Stimulated activated CD4-positive, alpha-beta T cell treated with anti-CD3 and anti-CD28 coated beads, Interleukin-4, amount 100 ng/mL, for 48 hours (primary cell): Measurements from ENCODE around the gene SUGT1.
"Not testable (repeated sequence)": the region's sequence is repeated elsewhere in the genome, so short reads cannot be mapped to it uniquely, and the experiment has no call there.

Source experiments
- DNase-seq, 2 donors: peaks; one replicate each; pipeline ENCODE4 v3.0.0-alpha.2; 2020; ENCODE audit warnings: low read depth in 2 of 2

SUGT1 gene

DNA sequence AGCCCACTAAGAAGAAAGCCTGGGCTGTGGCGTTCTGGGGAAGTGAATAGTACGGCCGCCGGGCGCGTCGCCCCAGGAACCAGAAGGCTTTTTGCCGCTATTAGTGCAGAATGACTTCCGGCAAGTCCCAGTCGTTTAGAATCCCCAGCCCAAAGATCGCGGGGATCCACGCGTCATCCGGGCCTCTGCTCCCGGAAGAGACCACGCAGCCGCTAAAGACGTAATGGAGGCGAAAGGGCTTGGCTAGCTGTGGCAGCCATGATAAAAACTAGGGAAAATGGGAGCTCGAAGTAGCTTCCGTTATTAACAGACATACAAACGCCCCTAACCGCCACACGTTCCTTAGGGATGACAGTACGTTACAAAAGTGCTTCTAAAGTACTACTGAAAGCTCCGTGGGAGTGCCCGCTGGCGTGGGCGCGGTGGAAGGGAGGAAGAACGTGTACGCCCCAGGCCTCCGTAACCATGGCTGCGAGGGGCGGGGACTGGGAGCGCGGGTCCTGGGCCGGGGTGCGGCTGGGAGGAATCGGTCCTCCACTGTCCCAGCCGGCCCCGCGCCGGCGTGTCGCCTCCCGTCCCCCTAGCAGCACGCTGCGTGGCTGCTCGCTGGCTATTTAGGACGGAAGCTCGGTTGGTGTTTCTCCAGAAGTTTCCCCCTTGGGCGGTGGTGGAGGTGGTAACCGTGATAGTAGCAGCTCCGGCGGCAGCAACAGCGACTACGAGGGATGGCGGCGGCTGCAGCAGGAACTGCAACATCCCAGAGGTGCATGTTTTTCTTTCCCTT lies at the start of gene SUGT1:
TSS of gene SUGT1 (plus strand) at position 641 of the 784 bp plus-strand sequence. CDS start at position 726, 85 bp downstream.
- peak; percentile 90 to 94 for DNase-seq

DNA sequence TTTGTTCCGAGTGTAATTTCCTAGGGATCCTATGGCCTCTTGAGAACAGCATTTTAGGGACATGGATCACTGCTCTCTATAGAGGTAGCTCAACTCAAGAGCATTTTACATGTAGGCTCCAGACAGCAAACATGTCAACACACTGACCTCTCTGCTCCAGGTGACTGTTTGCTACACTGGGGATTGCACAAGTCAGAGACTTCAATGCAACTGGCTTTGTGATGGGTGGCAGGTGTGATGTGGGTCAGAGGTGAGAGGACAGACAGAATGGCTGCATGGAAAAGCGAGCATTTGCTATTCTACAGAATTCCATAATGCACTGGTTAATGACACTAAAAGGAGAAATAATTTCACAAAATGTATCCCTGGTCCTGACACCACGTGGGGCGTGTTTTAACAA lies 49.3 kb upstream of the SUGT1 start:
- DNase-seq = not testable (repeated sequence)

DNA sequence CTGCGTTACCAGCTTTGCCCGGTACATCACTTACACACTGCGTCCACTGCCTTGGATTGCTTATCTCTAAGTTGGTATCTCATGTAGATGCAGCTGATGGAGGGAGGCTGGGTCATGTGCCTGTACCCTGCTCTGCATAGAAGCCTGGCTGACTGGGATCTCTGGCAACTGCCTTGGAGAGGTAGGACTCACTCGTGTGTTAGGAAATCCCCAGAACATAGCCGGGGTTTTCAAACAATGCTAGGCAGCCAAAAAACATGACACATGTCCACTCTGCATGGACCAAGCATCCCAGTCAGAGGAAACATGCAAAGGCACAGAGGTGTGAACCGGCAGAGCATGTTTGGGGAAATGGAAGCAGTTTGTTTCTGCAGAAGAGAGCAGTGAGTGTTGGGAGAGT lies 46.5 kb upstream of the SUGT1 start:
- not testable (repeated sequence) for DNase-seq

DNA sequence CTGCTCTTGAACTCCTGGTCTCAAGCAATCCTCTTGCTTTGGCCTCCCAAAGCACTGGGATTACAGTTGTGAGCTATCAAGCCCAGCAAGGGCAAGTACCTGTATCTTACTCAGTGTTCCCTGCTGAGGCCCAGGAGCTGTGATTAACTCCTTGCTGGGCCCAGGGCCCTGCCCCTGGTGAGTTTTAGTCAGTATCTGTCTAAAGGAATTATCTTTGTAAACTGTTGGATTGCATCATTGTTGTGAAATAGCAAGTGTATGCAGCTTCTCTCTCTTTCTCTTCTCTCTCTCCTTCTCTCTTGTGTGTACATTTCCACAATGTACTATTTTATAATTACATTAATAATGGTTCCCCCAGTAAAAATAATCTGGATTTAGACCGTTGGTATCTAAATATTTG lies 45.8 kb upstream of the SUGT1 start:
- not testable (repeated sequence) for DNase-seq

DNA sequence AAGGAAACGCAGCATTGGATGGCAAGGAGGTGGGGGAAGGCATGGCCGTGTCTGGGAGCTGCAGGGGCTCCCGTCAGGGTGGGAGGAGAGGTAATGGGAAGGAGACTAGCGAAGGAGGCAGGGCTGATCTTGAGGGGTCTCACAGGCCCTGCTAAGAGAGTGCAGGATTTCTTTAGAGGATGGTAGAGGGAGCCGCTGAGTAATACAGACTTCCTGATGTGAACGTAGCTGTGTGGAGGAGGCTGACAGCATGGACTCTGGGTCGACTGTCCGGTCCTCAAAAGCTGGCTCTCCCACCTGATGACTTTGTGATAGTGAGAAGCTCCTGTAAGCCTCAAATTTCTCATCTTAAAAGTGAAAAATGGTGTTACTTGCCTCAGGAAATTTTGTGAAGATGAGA lies 44.5 kb upstream of the SUGT1 start:
- not testable (repeated sequence) for DNase-seq

DNA sequence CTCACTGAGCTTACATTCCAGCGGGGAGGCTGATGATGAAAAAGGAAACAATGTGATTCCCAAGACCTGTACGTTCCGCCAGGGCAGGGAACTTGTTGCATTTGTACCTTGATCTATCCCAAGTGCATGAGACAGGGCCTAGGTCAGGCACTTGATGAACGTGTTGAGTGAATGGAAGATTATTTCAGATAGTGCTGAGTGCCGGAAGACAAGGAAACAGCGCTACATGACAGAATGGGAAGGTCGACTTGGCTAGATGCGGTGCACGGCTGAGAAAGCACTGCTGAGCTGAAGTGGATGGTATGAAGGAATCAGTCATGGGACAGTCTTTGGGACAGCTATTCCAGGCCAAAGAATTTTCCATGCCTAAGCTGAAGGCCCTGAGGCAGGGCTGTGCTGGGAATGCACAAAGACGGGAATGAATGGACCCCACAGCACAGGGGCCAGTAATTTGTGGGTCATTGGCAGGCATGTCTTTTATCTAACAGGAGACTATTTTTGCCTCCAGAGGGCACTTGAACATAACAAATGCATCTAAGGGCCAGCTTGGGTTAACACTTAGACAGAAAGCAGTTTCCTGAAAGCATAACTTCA lies 43.5 kb upstream of the SUGT1 start:
- not testable (repeated sequence) for DNase-seq

DNA sequence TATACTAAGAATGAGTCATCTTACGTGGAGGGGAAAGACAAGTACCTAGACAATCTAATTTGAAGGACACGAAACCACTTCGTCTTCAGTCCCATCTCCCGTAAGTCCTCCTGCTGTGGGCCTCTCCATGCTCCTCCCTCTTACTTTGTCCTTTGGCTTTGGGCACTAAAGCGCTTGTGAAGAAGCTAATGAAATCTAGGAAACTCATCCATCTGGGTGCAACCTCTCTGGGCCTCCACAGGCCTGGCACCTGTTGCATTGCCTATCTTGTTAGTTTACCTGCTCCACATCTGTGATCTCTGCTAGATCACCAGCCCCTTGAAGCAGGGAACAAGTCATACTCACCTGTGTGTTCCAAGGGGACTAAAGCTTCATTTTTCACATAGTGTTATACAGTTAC lies 42.5 kb upstream of the SUGT1 start:
- DNase-seq = not testable (repeated sequence)

DNA sequence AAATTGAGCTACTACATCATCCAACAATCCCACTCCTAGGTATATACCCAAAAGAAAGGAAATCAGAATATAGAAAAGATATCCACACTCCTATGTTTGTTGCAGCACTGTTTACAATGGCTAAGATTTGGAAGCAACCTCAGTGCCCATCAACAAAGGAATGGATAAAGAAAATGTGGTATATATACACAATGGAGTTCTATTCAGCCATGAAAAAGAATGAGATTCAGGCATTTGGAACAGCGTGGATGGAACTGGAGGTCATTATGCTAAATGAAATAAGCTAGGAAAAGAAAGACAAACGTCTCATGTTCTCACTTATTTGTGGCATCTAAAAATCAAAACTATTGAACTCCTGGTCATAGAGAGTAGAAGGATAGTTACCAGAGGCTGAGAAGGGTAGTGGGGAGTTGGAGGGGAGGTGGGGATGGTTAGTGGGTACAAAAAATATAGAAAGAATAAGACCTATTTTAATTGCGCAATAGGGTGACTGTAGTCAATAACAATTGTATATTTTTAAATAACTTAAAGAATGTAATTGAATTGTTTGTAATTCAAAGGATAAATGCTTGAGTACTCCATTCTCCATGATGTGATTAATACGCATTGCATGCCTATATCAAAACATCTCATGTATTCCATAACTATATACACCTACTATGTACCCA lies 37.4 kb upstream of the SUGT1 start:
- no peak for DNase-seq

DNA sequence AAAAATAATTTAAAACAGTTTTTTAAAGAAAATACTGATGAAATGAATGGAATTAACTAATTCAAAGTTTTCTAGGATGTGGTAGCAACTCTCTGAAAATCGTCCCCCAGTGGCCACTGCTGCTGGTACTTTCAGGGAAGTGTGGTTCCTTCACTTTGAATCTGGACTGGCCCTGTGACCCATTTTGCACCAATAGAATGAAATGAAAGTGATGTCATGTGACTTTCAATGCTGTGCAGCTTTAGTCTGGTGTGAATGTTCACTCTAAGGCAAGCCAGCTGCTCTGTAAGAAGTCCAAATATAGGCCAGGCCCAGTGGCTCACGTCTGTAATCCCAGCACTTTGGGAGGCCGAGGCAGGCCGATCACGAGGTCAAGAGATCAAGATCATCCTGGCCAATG lies 36.8 kb upstream of the SUGT1 start:
- no peak for DNase-seq

DNA sequence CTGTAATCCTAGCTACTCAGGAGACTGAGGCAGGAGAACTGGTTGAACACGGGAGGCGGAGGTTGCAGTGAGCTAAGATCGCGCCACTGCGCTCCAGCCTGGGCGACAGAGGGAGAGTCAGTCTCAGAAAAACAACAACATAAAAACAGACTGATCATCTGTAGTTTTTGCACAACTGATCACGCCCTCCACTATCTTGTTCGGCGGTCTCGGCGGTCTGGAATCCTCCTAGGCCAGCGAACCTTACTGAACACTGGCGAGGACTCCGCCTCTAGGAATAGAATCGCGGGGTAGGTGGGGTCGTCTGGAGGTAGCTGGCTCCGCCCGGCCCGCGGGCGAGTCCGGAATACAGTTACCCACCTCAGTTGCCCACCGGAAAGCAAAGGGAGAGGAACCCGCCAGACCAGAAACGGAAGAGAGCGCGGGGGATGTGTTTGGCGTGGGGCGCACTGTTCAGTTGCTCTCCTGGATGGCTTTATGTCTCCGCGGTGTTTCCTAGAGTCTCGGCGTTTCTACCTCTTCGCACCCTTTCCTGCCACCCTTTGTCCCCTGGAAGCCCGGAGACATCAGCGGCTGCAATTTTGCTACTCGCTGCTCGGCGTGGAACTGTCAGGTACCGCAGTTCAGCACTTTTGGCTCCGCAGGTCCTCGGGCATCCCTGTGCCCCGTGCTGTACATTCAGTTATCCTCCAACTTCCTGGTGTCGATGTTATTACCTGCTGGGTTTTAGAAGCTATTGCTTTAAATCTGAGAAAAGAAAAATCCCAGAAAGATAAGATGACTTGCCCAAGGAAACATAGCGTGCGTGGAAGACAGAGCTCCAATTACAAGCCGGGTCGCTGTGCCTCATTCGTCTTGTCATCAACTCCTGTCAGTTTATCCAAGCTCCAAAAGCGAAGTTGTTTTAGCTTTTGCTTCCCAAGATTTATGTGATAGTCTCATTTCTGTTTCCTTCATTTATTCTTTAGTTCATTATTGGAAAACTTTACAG lies 35.3 kb upstream of the SUGT1 start:
- peak; percentile 75 to 83 for DNase-seq

DNA sequence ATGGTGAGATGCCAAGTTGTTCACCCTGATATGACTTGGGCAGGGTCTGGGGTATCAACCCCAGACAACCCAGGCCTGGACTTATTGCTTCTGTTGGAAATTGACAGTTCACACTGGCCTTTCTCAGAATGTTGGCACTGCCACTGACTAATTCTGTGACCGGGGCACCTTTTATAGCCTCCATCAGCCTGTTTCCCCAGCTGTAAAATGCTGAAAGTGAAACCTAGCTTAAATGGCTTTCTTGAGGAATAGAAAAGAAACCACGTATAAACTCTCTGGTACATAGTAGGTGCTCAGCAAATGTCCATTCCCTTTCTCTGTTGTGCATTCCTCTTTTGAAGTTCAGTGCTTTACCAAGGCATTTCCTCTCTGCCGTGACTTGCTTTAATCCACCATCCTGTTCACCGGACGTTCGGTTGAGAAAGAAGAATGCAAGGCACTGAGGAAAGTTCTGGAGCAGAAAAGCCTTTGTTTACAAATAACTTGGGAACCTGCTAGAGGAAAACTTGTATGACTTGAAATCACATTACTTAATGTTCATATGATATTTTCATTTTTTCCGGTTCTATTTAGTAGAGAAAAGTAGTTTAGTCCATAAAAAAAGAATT lies 21.4 kb upstream of the SUGT1 start:
- DNase-seq = not testable (repeated sequence)

DNA sequence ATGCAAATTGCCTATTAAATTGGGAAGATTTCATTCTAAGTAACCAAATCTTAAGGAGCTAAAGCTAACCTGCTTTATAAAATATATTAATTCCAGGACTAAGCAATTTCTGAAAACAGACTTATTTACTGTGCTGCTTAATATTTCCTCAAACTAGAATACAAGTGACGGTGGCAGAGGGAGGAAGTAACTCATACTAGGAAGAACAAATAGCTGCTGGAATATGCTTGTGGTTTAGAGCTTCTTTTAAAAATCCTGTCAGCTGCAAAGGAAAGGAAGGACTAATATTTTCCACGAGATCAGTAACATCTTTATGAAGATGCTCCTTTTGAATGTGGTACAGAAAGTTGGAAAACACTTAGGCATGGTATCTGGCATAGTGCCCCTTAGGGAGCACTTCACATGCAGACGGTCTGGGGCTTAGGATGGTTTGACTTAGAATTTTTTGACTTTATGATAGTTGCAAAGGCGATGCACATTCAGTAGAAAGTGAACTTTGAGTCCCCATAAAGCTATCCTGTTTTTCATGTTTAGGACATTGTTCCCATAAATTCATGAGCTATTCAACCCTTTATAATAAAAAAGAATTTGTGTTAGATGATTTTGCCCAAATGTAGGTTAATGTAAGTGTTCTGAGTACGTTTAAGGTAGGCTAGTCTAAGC lies 13.8 kb upstream of the SUGT1 start:
- no peak for DNase-seq

DNA sequence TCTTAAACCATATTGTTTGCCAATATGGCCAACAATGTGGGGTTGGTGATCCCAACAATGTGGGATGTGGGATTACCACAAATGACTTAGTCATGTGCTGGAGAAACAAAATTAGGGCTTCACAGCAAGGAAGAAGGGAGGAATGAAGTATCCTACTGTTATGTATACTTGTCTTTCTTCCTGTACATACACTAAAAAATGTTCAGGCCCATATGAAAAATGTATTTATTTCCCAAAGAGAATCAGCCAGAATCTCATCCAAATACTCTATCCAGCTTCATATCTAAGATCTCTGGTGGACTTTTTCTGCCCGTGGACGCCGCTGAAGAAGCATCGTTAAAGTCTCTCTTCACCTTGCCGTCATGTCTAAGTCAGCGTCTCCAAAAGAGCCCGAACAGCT lies 10.5 kb upstream of the SUGT1 start, which contains the start of gene HNRNPA1L2:
TSS of gene HNRNPA1L2 (plus strand) at position 301 of the 400 bp plus-strand sequence. CDS start at position 363, 62 bp downstream.
- DNase-seq = no peak

DNA sequence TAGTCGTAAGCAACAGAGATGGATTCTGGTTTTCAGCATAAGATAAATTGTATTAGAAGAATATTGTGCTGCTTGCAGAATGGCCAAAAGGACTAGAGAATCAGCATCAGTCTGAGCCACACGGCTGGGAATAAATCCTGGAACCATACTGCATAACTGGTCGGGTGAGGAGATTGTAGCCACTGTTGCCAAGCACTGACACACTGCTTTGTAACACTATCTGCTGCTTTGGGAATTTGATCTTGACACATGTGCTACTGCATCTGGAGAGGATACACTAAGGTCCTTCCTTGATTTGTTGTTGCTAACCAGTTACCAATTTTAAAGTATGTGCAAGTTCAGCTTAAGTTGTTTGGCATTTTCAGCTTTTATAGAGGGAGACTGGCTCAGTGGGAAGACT lies 8.5 kb upstream of the SUGT1 start:
- no peak for DNase-seq

DNA sequence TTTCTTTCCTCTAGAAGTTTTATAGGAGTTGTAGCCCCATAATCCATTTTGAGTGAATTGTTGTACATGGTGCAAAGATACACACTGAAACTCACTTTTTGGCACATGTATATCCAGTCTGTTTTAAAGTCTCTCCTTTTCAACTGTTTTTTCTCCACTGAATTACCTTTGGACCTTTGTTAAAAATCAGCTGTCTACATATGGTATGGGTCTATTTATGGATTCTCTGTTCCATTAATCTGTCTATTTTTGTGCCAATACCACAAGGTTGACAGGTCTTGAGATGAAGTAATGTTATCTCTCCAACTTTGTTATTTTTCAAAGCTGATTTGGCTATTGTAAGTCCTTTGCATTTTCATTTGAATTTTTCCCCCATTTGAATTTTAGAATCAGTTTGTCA lies 5.7 kb upstream of the SUGT1 start:
- no peak for DNase-seq

DNA sequence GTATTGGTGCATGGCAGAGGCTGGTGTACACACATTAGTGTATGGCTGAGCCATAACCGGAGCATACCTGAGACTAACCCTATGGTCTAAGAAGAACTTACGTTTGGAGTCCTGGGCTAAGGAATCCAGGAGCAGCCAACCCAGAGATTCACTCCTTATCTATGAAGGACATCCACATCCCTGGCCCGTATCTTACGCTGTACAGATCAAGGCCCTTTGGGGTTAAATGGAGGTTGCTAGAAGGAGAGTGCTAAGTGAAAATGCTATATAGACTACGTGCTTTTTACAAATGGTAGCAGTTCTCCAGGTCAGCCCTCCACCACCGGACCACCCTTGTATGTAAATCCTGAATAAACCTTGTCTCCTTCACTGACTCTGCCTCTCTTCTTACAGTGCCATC lies 1.9 kb upstream of the SUGT1 start:
- no peak for DNase-seq

DNA sequence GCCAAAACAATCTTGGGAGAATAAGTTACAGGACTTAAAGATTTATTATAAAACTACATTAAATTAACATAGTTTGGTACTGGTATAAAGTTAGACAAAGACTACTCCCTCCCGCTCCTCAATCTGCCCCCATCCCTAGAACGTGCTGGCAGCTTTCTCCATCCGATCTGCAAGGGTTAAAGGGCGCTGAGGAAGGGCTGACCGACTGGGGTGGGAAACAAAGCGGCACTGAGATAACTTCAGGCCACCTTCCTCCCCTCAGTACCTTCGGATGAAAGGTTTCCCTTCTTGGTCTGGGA lies 790 bp upstream of the SUGT1 start:
- DNase-seq = no peak

DNA sequence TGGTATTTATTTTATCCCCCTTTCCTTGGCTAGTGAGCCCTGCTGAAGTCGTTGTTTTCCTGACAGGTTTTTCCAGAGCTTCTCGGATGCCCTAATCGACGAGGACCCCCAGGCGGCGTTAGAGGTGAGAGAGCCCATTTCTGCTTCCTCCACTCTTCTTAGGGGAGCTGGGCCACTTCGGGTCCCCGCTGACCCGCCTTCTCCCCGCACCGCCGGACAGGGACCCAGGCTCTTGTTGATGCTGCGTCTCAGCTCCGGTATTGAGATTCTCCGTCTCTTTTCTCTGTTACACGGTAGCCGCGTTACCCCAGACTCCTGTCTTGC lies 306 bp downstream of the SUGT1 start:
- DNase-seq = peak in 1 of 2 donors; percentile 26

DNA sequence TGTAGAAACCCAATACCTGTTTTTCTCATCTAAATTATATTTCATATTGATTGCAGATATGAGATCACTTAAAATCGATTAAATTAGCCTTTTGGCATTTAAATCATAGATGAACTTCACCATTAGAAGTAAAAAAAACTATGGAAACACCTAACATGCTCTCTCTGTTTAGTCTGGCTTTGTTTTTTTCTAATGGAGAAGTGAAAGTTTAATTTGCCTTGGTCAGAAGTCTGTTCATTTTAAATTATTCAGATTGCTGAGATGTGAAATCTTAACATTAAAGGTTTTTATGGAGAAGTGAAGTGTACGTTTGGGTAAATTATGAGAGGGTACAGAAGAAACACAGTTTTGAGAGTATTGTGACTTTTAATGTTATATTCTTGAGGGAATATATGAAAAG lies 6.7 kb downstream of the SUGT1 start:
- DNase-seq = no peak

DNA sequence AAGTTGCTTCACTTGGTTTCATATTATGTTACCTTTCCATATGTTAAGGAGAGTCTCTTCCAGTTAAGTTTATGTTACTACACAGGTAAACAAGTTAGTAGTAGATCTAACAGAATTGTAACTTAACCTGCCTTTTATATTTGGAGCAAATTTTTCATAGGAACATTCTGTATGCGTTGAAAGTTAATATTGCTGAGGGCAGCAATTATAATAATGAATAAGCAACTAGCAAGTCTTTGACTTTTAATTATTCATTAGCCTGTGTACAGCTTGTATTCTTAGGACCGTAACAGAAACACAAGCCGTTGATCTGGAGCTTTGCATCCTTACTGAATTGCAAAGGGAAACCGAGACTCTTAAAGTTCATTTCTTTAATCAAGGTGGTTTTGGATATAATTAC lies 11.6 kb downstream of the SUGT1 start:
- DNase-seq = no peak

DNA sequence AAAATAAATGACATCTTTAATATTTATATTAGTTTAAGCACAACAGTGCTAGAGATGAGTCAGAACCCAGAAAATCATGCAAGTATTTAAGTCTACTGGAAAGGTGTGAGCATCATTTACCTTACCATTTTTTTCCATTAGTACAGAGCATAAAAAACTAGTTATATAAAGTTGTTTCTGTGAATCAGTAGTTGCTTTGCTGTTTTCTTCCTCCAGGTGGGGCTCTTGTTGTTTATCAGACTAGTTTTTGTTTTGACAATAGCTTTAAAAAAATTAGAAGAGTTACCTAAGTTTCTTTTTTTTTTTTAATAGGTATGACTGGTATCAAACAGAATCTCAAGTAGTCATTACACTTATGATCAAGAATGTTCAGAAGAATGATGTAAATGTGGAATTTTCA lies 12.7 kb downstream of the SUGT1 start:
- no peak for DNase-seq
